A673 (cell line): ENCODE measurements around the gene SPRYD7. TPM values are rescaled to one million over a fixed set of nuclear protein-coding genes. Genes with fewer than 3 reads are reported as not detected.
"Not testable (repeated sequence)": the region's sequence is repeated elsewhere in the genome, so short reads cannot be mapped to it uniquely, and the experiment has no call there.

Experiments used
- BruUV-seq: library from RNA; stranded (reverse); fragments of 400-500 nt; replicated peaks from 2 replicates; lab custom pipeline; 2021; lab: Mats Ljungman, UMichigan
- CTCF ChIA-PET: fragments of 300-600 bp; sonication (Branson Sonifier 250); formaldehyde crosslinking; loops from one replicate; lab custom pipeline; 2022; ENCODE audit warnings: antibody characterized with exemption; lab: Charles Lee
- POLR2A ChIA-PET: fragments of 300-600 bp; sonication (Branson Sonifier 250); formaldehyde crosslinking; loops from one replicate; lab custom pipeline; 2022; ENCODE audit warnings: antibody characterized with exemption; ENCODE audit not compliant: low non-redundant PET; lab: Charles Lee
- DNase-seq: peaks from one replicate; pipeline ENCODE4 v3.0.0-alpha.2; 2015; ENCODE audit warnings: low spot score
- H3K27ac ChIP-seq: fragments of 200-600 bp; sonication (generic); 2 replicates; pipeline ENCODE4 v1.5.1; 2016; ENCODE audit warnings: mixed run types, low read depth, mild to moderate bottlenecking, mixed read lengths, antibody characterized with exemption, low read length; ENCODE audit not compliant: poor library complexity, severe bottlenecking
- H3K27me3 ChIP-seq: fragments of 200-600 bp; sonication (generic); replicated peaks from 2 replicates; pipeline ENCODE4 v1.6.1; 2017; ENCODE audit warnings: mixed run types, low read depth, mild to moderate bottlenecking, mixed read lengths, antibody characterized with exemption, low read length; ENCODE audit not compliant: insufficient read depth, poor library complexity
- H3K36me3 ChIP-seq: fragments of 200-600 bp; sonication (generic); 2 replicates; pipeline ENCODE4 v1.6.1; 2016; ENCODE audit warnings: mixed run types, mild to moderate bottlenecking, mixed read lengths, antibody characterized with exemption, low read length; ENCODE audit not compliant: insufficient read depth, poor library complexity, severe bottlenecking
- H3K4me1 ChIP-seq: fragments of 200-600 bp; sonication (generic); 2 replicates; pipeline ENCODE4 v1.6.1; 2017; ENCODE audit warnings: mixed run types, mild to moderate bottlenecking, mixed read lengths, antibody characterized with exemption, low read length; ENCODE audit not compliant: insufficient read depth, poor library complexity, severe bottlenecking
- H3K4me3 ChIP-seq: fragments of 200-600 bp; sonication (generic); 2 replicates; pipeline ENCODE4 v1.5.1; 2016; ENCODE audit warnings: low read depth, mixed run types, mild to moderate bottlenecking, mixed read lengths, low read length; ENCODE audit not compliant: poor library complexity, severe bottlenecking
- H3K9me3 ChIP-seq: fragments of 200-600 bp; sonication (generic); 2 replicates; pipeline ENCODE4 v1.6.1; 2016; ENCODE audit warnings: mixed run types, low read depth, mild to moderate bottlenecking, mixed read lengths, antibody characterized with exemption, low read length; ENCODE audit not compliant: poor library complexity, severe bottlenecking
- CTCF ChIP-seq: fragments of 300-800, 200-600 bp; sonication (generic); conservative IDR thresholded peaks from 2 replicates; pipeline ENCODE4 v1.5.1; 2017; ENCODE audit warnings: low read depth, mild to moderate bottlenecking, antibody characterized with exemption, low read length, moderate library complexity, mixed read lengths
- EZH2 ChIP-seq: fragments of 200-600 bp; sonication (generic); IDR thresholded peaks from 2 replicates; pipeline ENCODE4 v1.6.1; 2017; ENCODE audit warnings: borderline replicate concordance, low read depth, mild to moderate bottlenecking, mixed read lengths, antibody characterized with exemption, low read length; ENCODE audit not compliant: poor library complexity, severe bottlenecking
- intact Hi-C: fragments of 100-400 bp; cut with micrococcal nuclease; formaldehyde crosslinking; loops from one replicate; pipeline ENCODE4 v1.10.0; 2022; ENCODE audit not compliant: unreplicated experiment
- total RNA-seq: library from RNA; stranded (reverse); gene quantifications from 2 replicates; pipeline ENCODE4 v1.2.3, GENCODE V29; 2021

Gene SPRYD7
- total RNA-seq, 1 experiment from 2014 or later: 2.9 TPM

- H3K27ac ChIP-seq: no peak overlapping the region
- H3K4me1 ChIP-seq: no peaks in the 10 kb centered on the region
- CTCF ChIA-PET: no interaction called here
- no peaks in the 10 kb centered on the region for H3K9me3 ChIP-seq
- no peaks in the 10 kb centered on the region for H3K36me3 ChIP-seq
- intact Hi-C loops: no loop called here
- H3K4me3 ChIP-seq: no peak overlapping the region
- BruUV-seq: no TSS peak
- no peak for DNase-seq
- POLR2A ChIA-PET: no interaction called here
- H3K27me3 ChIP-seq: no peaks in the 10 kb centered on the region
- TF ChIP-seq EZH2 (no peak), CTCF (no peak)
Observed at GRCh38 chr13:49922301-49922700, 13.8 kb downstream of the SPRYD7 start.

GRCh38 chr13:49920969-49921368 is 15.2 kb downstream of the SPRYD7 start:
- H3K27me3 ChIP-seq, H3K36me3 ChIP-seq, POLR2A ChIA-PET, BruUV-seq, H3K9me3 ChIP-seq, H3K4me1 ChIP-seq, H3K4me3 ChIP-seq, H3K27ac ChIP-seq, intact Hi-C loops, DNase-seq, CTCF ChIA-PET: not testable (repeated sequence)

DNA sequence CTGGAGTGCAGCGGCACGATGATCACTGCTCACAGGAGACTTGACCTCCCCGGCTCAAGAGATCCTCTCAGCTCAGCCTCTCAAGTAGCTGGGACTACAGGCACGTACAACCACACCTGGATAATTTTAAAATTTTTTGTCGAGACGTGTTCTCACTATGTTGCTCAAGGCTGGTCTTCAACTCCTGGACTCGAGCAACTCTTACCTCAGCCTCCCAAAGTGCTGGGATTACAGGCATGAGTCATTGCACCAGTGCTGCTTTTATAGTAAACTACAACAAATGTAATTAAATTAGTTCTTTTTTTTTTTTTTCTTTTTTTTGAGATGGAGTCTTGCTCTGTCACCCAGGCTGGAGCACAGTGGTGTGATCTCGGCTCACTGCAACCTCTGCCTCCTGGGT is 18.0 kb downstream of the SPRYD7 start:
- H3K4me3 ChIP-seq, H3K4me1 ChIP-seq, POLR2A ChIA-PET, H3K27me3 ChIP-seq, H3K27ac ChIP-seq, H3K9me3 ChIP-seq, BruUV-seq, DNase-seq, intact Hi-C loops, CTCF ChIA-PET, H3K36me3 ChIP-seq: not testable (repeated sequence)

GRCh38 chr13:49914947-49915346 is 21.2 kb downstream of the SPRYD7 start:
- intact Hi-C loops: no loop called here

More at GRCh38 chr13:49914947-49915346, 21.2 kb downstream of the SPRYD7 start:
- Histone ChIP-seq H3K27ac (no peak overlapping the region), H3K27me3 (no peaks in the 10 kb centered on the region), H3K36me3 (no peaks in the 10 kb centered on the region), H3K9me3 (no peaks in the 10 kb centered on the region), H3K4me3 (no peak overlapping the region), H3K4me1 (no peaks in the 10 kb centered on the region)
- ChIA-PET POLR2A (no interaction called here), CTCF (no interaction called here)
- no TSS peak for BruUV-seq
- no peak for TF ChIP-seq CTCF
- TF ChIP-seq EZH2: no peak
- no peak for DNase-seq
